T-cell (primary cell): Measurements from ENCODE around the gene GPRIN1. TPM values are rescaled to one million over a fixed set of nuclear protein-coding genes. Genes with fewer than 3 reads are reported as not detected.

Experiments
- ATAC-seq, 4 experiments: fragments of 200-7000 bp in 3 of 4; fragments of 150-1000 bp in 1 of 4; cut with Tn5 transposase; replicated peaks in 1 of 4; 1 replicate in 3 of 4; 2 replicates in 1 of 4; pipeline ENCODE4 v1.10.0; 2021; ENCODE audit warnings: moderate library complexity in 3 of 4, mild to moderate bottlenecking in 2 of 4, moderate number of reproducible peaks in 1 of 4
- CTCF ChIA-PET, 2 donors: fragments of 300-600 bp; sonication (Branson Sonifier 250); formaldehyde crosslinking; loops; one replicate each; lab custom pipeline; 2022; ENCODE audit warnings: antibody characterized with exemption in 2 of 2; lab: Charles Lee
- POLR2A ChIA-PET, 2 donors: fragments of 300-600 bp; sonication (Branson Sonifier 250); formaldehyde crosslinking; loops; one replicate each; lab custom pipeline; 2022; ENCODE audit warnings: antibody characterized with exemption in 2 of 2; lab: Charles Lee
- DNase-seq, 35 experiments: peaks; one replicate each; pipeline versions ENCODE4 v3.0.0 to v3.0.0-alpha.2; 2013 to 2023
- H3K27ac ChIP-seq: one replicate; pipeline ENCODE4 v1.5.1; 2013; ENCODE audit warnings: low read length
- H3K27me3 ChIP-seq, 2 experiments: replicated peaks in 1 of 2; 1 replicate in 1 of 2; 2 replicates in 1 of 2; pipeline versions ENCODE4 v1.6.1 to v1.7.0; 2013; ENCODE audit warnings: low read length in 1 of 2, mixed read lengths in 1 of 2; ENCODE audit not compliant: control insufficient read depth in 2 of 2, insufficient read depth in 2 of 2; ENCODE audit errors: extremely low read depth in 1 of 2
- H3K36me3 ChIP-seq, 2 donors: 1 replicate in 1 of 2; 2 replicates in 1 of 2; pipeline versions ENCODE4 v1.6.1 to v1.7.0; 2013; ENCODE audit warnings: low read length in 1 of 2; ENCODE audit not compliant: control insufficient read depth in 2 of 2, insufficient read depth in 1 of 2; ENCODE audit errors: extremely low read depth in 1 of 2
- H3K4me1 ChIP-seq, 2 experiments: 1 replicate in 1 of 2; 2 replicates in 1 of 2; pipeline versions ENCODE4 v1.6.1 to v1.7.0; 2013; ENCODE audit warnings: low read length in 2 of 2, mixed read lengths in 1 of 2; ENCODE audit not compliant: insufficient read depth in 2 of 2, control insufficient read depth in 1 of 2; ENCODE audit errors: extremely low read depth in 1 of 2
- H3K4me3 ChIP-seq, 2 donors: 1 replicate in 1 of 2; 2 replicates in 1 of 2; pipeline versions ENCODE4 v1.5.1 to v1.7.0; 2013; ENCODE audit warnings: mild to moderate bottlenecking in 2 of 2, low read length in 1 of 2, moderate library complexity in 1 of 2; ENCODE audit not compliant: control insufficient read depth in 1 of 2; ENCODE audit errors: extremely low read depth in 1 of 2
- H3K9me3 ChIP-seq: 2 replicates; pipeline ENCODE4 v1.7.0; 2013
- H3K27ac Mint-ChIP-seq, 2 donors: one replicate each; pipeline ENCODE4 v1.8.0; 2020 to 2021; ENCODE audit warnings: mild to moderate bottlenecking in 2 of 2, mixed read lengths in 2 of 2
- H3K27me3 Mint-ChIP-seq, 2 donors: one replicate each; pipeline ENCODE4 v1.8.0; 2021 to 2022; ENCODE audit warnings: mixed read lengths in 2 of 2
- H3K36me3 Mint-ChIP-seq: one replicate; pipeline ENCODE4 v1.8.0; 2021; ENCODE audit warnings: mixed read lengths
- H3K4me1 Mint-ChIP-seq, 3 donors: one replicate each; pipeline ENCODE4 v1.8.0; 2020 to 2022; ENCODE audit warnings: mixed read lengths in 3 of 3, mild to moderate bottlenecking in 1 of 3
- H3K4me3 Mint-ChIP-seq, 3 donors: one replicate each; pipeline ENCODE4 v1.8.0; 2020 to 2022; ENCODE audit warnings: mild to moderate bottlenecking in 3 of 3, mixed read lengths in 3 of 3, moderate library complexity in 3 of 3
- H3K9me3 Mint-ChIP-seq, 3 donors: one replicate each; pipeline ENCODE4 v1.8.0; 2020 to 2022; ENCODE audit warnings: mixed read lengths in 3 of 3
- WGBS: methylation state at CpG from one replicate; pipeline ENCODE4 v1.1.5; 2013; ENCODE audit warnings: missing lambda C conversion rate; ENCODE audit not compliant: insufficient coverage; 5-methylcytosine and 5-hydroxymethylcytosine counted together
- total RNA-seq, 35 experiments: library from RNA in 6 of 35; stranded (reverse) in 6 of 35; fragments of 120-200 nt in 1 of 35; gene quantifications; one replicate each; pipeline versions ENCODE4 v1.2.1 to v1.2.4 and lab custom pipeline; 2013 to 2026

GPRIN1 gene
- total RNA-seq, 5 donors from 2014 or later (not counting 1 experiment from before 2014, with no cell fraction given): 0.33 to 1.2 (median 0.64) TPM

DNA sequence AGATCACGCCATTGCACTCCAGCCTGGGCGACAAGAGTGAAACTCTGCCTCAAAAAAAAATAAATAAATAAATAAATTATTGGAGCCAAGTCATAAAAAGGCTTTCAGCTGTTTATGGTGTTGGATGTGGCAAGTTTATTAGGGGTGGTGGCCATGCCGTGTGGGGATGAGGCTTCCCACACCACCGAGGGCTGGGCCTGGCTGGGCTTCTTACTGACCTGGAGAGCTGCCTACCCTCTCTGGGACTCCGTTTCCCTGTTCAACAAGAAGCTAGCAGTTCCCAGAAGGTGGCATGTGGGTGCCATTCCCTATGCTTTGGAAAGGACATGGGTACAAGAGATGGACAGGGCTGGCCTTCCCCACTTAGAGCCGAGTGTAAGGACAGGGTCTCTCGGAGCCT is 22.6 kb downstream of the GPRIN1 start:
- ATAC-seq: no peak
- H3K9me3 Mint-ChIP-seq: peaks cover 0 to 5% (median 0%) of the 10 kb centered on the region in 3 donors
- H3K4me3 ChIP-seq: no peak overlapping the region
- no peaks in the 10 kb centered on the region for H3K4me1 Mint-ChIP-seq
- no peaks in the 10 kb centered on the region for H3K4me1 ChIP-seq
- DNase-seq: no peak
- no peaks in the 10 kb centered on the region for H3K9me3 ChIP-seq
- H3K27ac ChIP-seq: no peak overlapping the region
- no peak overlapping the region for H3K27ac Mint-ChIP-seq
- H3K36me3 ChIP-seq: no peaks in the 10 kb centered on the region
- peaks cover 0 to 9% of the 10 kb centered on the region in 2 experiments for H3K27me3 ChIP-seq
- no peaks in the 10 kb centered on the region for H3K36me3 Mint-ChIP-seq
- no peaks in the 10 kb centered on the region for H3K27me3 Mint-ChIP-seq
- 87% methylated on average over 3 of the region's 7 CpGs for WGBS
- CTCF ChIA-PET: interaction anchor here in 1 of 2 donors (0.6 to 0.7 kb wide), 3 partner anchors 9 to 17 kb away, joined by 3 to 5 read pairs (median 3); no protein-coding TSS in a partner anchor
- no peak overlapping the region for H3K4me3 Mint-ChIP-seq
- POLR2A ChIA-PET: no interaction called here

GRCh38 chr5:176583076-176583475 is 26.9 kb downstream of the GPRIN1 start:
- peaks cover 0 to 9% of the 10 kb centered on the region in 2 experiments for H3K27me3 ChIP-seq
- ChIA-PET POLR2A (no interaction called here), CTCF (no interaction called here)
- no peak overlapping the region for H3K4me3 Mint-ChIP-seq
- no peaks in the 10 kb centered on the region for H3K36me3 Mint-ChIP-seq
- WGBS: 85% methylated on average over 3 of the region's 4 CpGs
- H3K4me1 Mint-ChIP-seq: peaks cover 0 to 3% (median 2%) of the 10 kb centered on the region in 3 donors
- no peaks in the 10 kb centered on the region for H3K36me3 ChIP-seq
- ATAC-seq (no peak), DNase-seq (no peak)
- no peaks in the 10 kb centered on the region for H3K9me3 ChIP-seq
- H3K4me3 ChIP-seq: no peak overlapping the region
- H3K27ac Mint-ChIP-seq: no peak overlapping the region
- H3K27me3 Mint-ChIP-seq: no peaks in the 10 kb centered on the region
- H3K9me3 Mint-ChIP-seq: peaks cover 0 to 5% (median 0%) of the 10 kb centered on the region in 3 donors
- no peak overlapping the region for H3K27ac ChIP-seq
- H3K4me1 ChIP-seq: peaks cover 0 to 5% of the 10 kb centered on the region in 2 experiments

- Mint-ChIP-seq H3K4me1 (peaks cover 0 to 8% (median 2%) of the 10 kb centered on the region in 3 donors), H3K4me3 (no peak overlapping the region), H3K36me3 (no peaks in the 10 kb centered on the region), H3K27me3 (no peaks in the 10 kb centered on the region), H3K27ac (no peak overlapping the region), H3K9me3 (peaks cover 0 to 5% (median 0%) of the 10 kb centered on the region in 3 donors)
- ATAC-seq: no peak
- no peaks in the 10 kb centered on the region for H3K36me3 ChIP-seq
- H3K4me3 ChIP-seq: no peak overlapping the region
- H3K4me1 ChIP-seq: peaks cover 0 to 8% of the 10 kb centered on the region in 2 experiments
- POLR2A ChIA-PET: no interaction called here
- no peaks in the 10 kb centered on the region for H3K9me3 ChIP-seq
- WGBS: 95% methylated on average over 9 of the region's 12 CpGs
- H3K27ac ChIP-seq: no peak overlapping the region
- CTCF ChIA-PET: no interaction called here
- DNase-seq: no peak
- H3K27me3 ChIP-seq: peaks cover 0 to 9% of the 10 kb centered on the region in 2 experiments
These were observed 28.6 kb downstream of the GPRIN1 start for GRCh38 chr5:176581361-176581760.

GRCh38 chr5:176579323-176579722 is 30.6 kb downstream of the GPRIN1 start:
- no peak overlapping the region for H3K27ac ChIP-seq
- H3K27ac Mint-ChIP-seq: no peak overlapping the region
- H3K9me3 ChIP-seq: no peaks in the 10 kb centered on the region
- ChIA-PET POLR2A (no interaction called here), CTCF (interaction anchor here in 1 of 2 donors (1.2 kb wide), 1 partner anchor 849 kb away, joined by 3 read pairs; no protein-coding TSS in a partner anchor)
- WGBS: 93% methylated on average over 2 of the region's 4 CpGs
- H3K4me1 ChIP-seq: peaks cover 0 to 8% of the 10 kb centered on the region in 2 experiments
- DNase-seq (no peak), ATAC-seq (no peak)
- H3K36me3 Mint-ChIP-seq: no peaks in the 10 kb centered on the region
- H3K4me3 Mint-ChIP-seq: no peak overlapping the region
- no peak overlapping the region for H3K4me3 ChIP-seq
- no peaks in the 10 kb centered on the region for H3K9me3 Mint-ChIP-seq
- H3K27me3 Mint-ChIP-seq: no peaks in the 10 kb centered on the region
- H3K4me1 Mint-ChIP-seq: peaks cover 0 to 8% (median 2%) of the 10 kb centered on the region in 3 donors
- no peaks in the 10 kb centered on the region for H3K36me3 ChIP-seq
- H3K27me3 ChIP-seq: peaks cover 0 to 7% of the 10 kb centered on the region in 2 experiments

- ATAC-seq (peak in 3 of 4 experiments; percentile 50 to 67 (median 50)), DNase-seq (peak in 29 of 35 experiments; percentile 8 to 63 (median 31))
- H3K36me3 ChIP-seq: no peaks in the 10 kb centered on the region
- ChIA-PET CTCF (interaction anchor here in 1 of 2 donors (0.6 to 1.2 kb wide), 3 partner anchors 9 to 848 kb away, joined by 3 read pairs; partner anchors contain the start of gene RNF44), POLR2A (no interaction called here)
- Mint-ChIP-seq H3K9me3 (no peaks in the 10 kb centered on the region), H3K4me1 (peaks cover 5 to 8% (median 8%) of the 10 kb centered on the region in 3 donors), H3K27ac (peak overlapping the region in 1 of 2 donors; percentile 55), H3K36me3 (no peaks in the 10 kb centered on the region), H3K4me3 (no peak overlapping the region), H3K27me3 (no peaks in the 10 kb centered on the region)
- peaks cover 0 to 14% of the 10 kb centered on the region in 2 experiments for H3K4me1 ChIP-seq
- no peak overlapping the region for H3K27ac ChIP-seq
- 55% methylated on average over 9 of the region's 15 CpGs for WGBS
- no peak overlapping the region for H3K4me3 ChIP-seq
- H3K27me3 ChIP-seq: peaks cover 0 to 10% of the 10 kb centered on the region in 2 experiments
- no peaks in the 10 kb centered on the region for H3K9me3 ChIP-seq
These were observed 31.6 kb downstream of the GPRIN1 start for GRCh38 chr5:176578391-176578808.

GRCh38 chr5:176577312-176578176 is 32.4 kb downstream of the GPRIN1 start:
- Histone ChIP-seq H3K36me3 (no peaks in the 10 kb centered on the region), H3K27ac (no peak overlapping the region), H3K4me1 (peaks cover 0 to 14% of the 10 kb centered on the region in 2 experiments), H3K4me3 (no peak overlapping the region), H3K27me3 (peaks cover 0 to 15% of the 10 kb centered on the region in 2 experiments), H3K9me3 (no peaks in the 10 kb centered on the region)
- H3K36me3 Mint-ChIP-seq: no peaks in the 10 kb centered on the region
- no peak overlapping the region for H3K4me3 Mint-ChIP-seq
- no peak for DNase-seq
- H3K4me1 Mint-ChIP-seq: peaks cover 5 to 14% (median 8%) of the 10 kb centered on the region in 3 donors
- no peak for ATAC-seq
- ChIA-PET CTCF (no interaction called here), POLR2A (no interaction called here)
- H3K27me3 Mint-ChIP-seq: no peaks in the 10 kb centered on the region
- H3K9me3 Mint-ChIP-seq: no peaks in the 10 kb centered on the region
- no peak overlapping the region for H3K27ac Mint-ChIP-seq
- 85% methylated on average over 34 of the region's 36 CpGs for WGBS
